Type B pancreatic cell (in vitro differentiated cells): ENCODE data around the gene TNFSF9. TPM values are rescaled to one million over a fixed set of nuclear protein-coding genes. Genes with fewer than 3 reads are reported as not detected.
A peak's percentile ranks its signal among the peaks of the same experiment; 100 is the strongest.

Experiments used
- DNase-seq: peaks from one replicate; pipeline ENCODE4 v3.0.0; 2021; ENCODE audit warnings: mixed read lengths; ENCODE audit not compliant: unreplicated experiment; ENCODE audit errors: extremely low spot score
- H3K27ac Mint-ChIP-seq: 2 replicates; pipeline ENCODE4 v1.8.0; 2021; ENCODE audit warnings: mild to moderate bottlenecking, mixed read lengths
- H3K27me3 Mint-ChIP-seq: 2 replicates; pipeline ENCODE4 v1.8.0; 2021; ENCODE audit warnings: mixed read lengths
- H3K36me3 Mint-ChIP-seq: 2 replicates; pipeline ENCODE4 v1.8.0; 2021; ENCODE audit warnings: mixed read lengths
- H3K4me1 Mint-ChIP-seq: one replicate; pipeline ENCODE4 v1.8.0; 2021; ENCODE audit warnings: mixed read lengths; ENCODE audit not compliant: unreplicated experiment
- H3K4me3 Mint-ChIP-seq: 2 replicates; pipeline ENCODE4 v1.8.0; 2021; ENCODE audit warnings: mild to moderate bottlenecking, mixed read lengths
- H3K9me3 Mint-ChIP-seq: 2 replicates; pipeline ENCODE4 v1.8.0; 2021; ENCODE audit warnings: mixed read lengths
- total RNA-seq: library from RNA; stranded (reverse); gene quantifications from 2 replicates; pipeline ENCODE4 v1.2.1, GENCODE V29; 2021; ENCODE audit warnings: low replicate concordance
- TF ChIP-seq, protein P1 (sequence below): fragments of 200-600 bp; sonication (generic); conservative IDR thresholded peaks from 2 replicates; pipeline ENCODE4 v1.5.0; 2021; ENCODE audit warnings: antibody characterized with exemption, mild to moderate bottlenecking

Gene TNFSF9
- total RNA-seq, 1 donor from 2014 or later = 1.3 TPM

DNA sequence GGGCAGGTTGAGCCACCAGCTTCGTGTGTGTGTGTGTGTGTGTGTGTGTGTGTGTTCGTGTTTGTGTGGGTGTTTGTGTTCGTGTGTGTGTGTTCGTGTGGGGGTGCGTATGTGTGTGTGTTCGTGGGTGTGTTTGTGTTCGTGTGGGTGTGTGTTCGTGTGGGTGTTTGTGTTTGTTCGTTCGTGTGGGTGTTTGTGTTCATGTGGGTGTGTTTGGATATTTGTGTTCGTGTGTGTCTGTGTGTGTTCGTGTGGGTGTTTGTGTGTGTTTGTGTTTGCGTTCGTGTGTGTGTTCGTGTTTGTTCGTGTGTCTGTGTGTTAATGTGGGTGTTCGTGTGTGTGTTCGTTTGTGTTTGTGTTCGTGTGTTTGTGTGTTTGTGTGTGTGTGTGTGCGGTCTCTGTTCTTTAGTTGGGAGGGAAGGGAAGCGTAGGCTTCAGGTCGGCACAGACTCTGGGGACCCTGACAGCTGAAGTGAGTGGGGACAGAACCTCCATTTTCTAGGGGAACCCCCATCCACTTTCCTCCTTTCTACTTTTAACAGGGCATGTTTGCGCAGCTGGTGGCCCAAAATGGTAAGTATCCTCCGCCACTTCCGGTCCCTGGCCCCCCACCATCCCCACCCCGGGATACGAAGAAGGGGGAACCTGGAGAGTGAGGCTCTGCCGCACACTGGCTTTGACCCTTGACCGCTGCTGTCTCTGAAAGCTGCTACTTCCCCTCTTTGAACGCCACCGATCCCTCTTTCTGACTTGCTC, 1.6 kb downstream of the TNFSF9 start:
- no peak for DNase-seq
- H3K36me3 Mint-ChIP-seq = no peaks in the 10 kb centered on the region
- TF ChIP-seq, protein P1, sequence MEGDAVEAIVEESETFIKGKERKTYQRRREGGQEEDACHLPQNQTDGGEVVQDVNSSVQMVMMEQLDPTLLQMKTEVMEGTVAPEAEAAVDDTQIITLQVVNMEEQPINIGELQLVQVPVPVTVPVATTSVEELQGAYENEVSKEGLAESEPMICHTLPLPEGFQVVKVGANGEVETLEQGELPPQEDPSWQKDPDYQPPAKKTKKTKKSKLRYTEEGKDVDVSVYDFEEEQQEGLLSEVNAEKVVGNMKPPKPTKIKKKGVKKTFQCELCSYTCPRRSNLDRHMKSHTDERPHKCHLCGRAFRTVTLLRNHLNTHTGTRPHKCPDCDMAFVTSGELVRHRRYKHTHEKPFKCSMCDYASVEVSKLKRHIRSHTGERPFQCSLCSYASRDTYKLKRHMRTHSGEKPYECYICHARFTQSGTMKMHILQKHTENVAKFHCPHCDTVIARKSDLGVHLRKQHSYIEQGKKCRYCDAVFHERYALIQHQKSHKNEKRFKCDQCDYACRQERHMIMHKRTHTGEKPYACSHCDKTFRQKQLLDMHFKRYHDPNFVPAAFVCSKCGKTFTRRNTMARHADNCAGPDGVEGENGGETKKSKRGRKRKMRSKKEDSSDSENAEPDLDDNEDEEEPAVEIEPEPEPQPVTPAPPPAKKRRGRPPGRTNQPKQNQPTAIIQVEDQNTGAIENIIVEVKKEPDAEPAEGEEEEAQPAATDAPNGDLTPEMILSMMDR = no peak
- H3K4me1 Mint-ChIP-seq = peaks cover 5% of the 10 kb centered on the region
- peak overlapping the region; percentile 75 for H3K4me3 Mint-ChIP-seq
- no peaks in the 10 kb centered on the region for H3K9me3 Mint-ChIP-seq
- H3K27me3 Mint-ChIP-seq = peaks cover 65% of the 10 kb centered on the region
- H3K27ac Mint-ChIP-seq = peak overlapping the region; percentile 36

DNA sequence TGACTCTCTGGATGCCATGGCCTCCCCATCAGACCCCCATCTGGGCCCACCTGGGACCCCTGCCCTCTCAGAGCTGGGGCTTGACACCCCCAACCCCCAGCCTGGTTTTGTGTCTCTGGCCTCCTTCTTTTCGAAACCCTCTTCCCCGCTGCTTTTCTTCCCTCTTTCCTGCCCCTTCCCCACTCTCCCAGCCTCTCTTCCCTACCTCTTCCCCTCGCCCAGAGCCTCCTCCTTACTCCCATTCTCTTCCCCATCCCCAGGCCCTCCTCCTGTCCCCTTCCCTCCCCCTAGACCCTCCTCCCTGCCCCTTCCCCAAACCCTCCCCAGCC, 2.1 kb downstream of the TNFSF9 start:
- Mint-ChIP-seq H3K27ac (peak overlapping the region; percentile 12), H3K9me3 (no peaks in the 10 kb centered on the region), H3K36me3 (no peaks in the 10 kb centered on the region), H3K4me3 (peak overlapping the region; percentile 51), H3K4me1 (peaks cover 5% of the 10 kb centered on the region), H3K27me3 (peaks cover 63% of the 10 kb centered on the region)
- DNase-seq = no peak
- TF ChIP-seq, protein P1 = no peak

DNA sequence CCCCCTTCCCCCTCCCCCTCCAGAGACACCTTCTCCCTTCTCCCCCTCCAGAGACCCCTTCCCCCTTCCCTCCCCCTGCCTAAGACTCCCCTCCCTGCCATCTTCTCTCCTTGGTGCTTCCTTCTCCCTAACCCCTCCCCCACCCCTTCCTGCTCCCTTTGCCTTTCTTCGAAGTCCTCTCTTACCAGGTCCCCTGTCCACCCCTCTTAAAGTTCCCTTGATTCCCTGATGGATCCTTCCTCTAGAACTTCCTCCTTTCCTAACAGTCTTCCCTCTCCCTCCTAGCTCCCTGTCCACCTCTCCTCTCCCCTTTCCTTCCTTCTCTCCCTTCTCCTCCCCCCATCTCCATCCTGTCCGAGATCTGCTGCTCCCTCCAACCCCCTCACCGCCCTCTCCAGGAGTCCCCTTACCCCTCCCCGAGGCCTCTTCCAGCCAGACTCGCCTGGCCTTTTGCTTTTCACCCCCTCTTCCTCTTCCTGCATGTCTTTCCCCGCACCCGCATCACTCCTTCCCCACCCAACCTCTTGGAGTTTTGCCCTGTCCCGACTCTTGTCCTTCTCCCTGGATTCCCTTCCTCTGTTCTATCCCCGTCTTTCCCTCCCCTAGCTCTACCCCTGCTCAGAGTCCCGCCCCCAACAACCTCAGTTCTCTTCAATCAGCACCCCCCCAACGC, 3.1 kb downstream of the TNFSF9 start:
- Mint-ChIP-seq H3K27ac (no peak overlapping the region), H3K9me3 (no peaks in the 10 kb centered on the region), H3K4me1 (peaks cover 5% of the 10 kb centered on the region), H3K27me3 (peaks cover 63% of the 10 kb centered on the region), H3K4me3 (peak overlapping the region; percentile 51), H3K36me3 (no peaks in the 10 kb centered on the region)
- DNase-seq = no peak
- TF ChIP-seq, protein P1 = no peak

DNA sequence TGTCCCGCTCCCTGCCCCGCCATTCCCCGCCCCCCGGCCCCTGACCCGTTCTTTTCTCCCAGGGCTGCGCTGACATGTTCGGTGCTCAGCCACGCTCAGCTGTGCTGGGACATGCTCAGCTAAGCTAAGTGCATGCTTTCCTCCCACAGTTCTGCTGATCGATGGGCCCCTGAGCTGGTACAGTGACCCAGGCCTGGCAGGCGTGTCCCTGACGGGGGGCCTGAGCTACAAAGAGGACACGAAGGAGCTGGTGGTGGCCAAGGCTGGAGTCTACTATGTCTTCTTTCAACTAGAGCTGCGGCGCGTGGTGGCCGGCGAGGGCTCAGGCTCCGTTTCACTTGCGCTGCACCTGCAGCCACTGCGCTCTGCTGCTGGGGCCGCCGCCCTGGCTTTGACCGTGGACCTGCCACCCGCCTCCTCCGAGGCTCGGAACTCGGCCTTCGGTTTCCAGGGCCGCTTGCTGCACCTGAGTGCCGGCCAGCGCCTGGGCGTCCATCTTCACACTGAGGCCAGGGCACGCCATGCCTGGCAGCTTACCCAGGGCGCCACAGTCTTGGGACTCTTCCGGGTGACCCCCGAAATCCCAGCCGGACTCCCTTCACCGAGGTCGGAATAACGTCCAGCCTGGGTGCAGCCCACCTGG, 3.7 kb downstream of the TNFSF9 start:
- no peak for DNase-seq
- TF ChIP-seq, protein P1 = no peak
- Mint-ChIP-seq H3K36me3 (no peaks in the 10 kb centered on the region), H3K27me3 (peaks cover 58% of the 10 kb centered on the region), H3K9me3 (no peaks in the 10 kb centered on the region), H3K4me1 (peaks cover 5% of the 10 kb centered on the region), H3K27ac (no peak overlapping the region), H3K4me3 (peak overlapping the region; percentile 61)

DNA sequence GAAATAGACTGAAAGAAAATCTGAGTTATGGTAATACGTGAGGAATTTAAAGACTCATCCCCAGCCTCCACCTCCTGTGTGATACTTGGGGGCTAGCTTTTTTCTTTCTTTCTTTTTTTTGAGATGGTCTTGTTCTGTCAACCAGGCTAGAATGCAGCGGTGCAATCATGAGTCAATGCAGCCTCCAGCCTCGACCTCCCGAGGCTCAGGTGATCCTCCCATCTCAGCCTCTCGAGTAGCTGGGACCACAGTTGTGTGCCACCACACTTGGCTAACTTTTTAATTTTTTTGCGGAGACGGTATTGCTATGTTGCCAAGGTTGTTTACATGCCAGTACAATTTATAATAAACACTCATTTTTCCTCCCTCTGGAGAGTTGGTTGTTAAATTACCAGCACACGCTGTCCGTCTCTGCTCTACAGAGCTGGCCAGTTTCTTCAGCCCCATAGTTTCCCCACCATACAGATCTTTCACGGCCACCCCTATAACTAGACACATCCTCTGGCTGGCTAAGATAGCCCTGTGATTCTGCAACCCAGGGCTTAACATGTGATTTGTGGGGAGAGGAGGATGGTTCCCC, 4.8 kb downstream of the TNFSF9 start:
- peaks cover 5% of the 10 kb centered on the region for H3K4me1 Mint-ChIP-seq
- no peaks in the 10 kb centered on the region for H3K9me3 Mint-ChIP-seq
- H3K27me3 Mint-ChIP-seq = peaks cover 48% of the 10 kb centered on the region
- H3K36me3 Mint-ChIP-seq = no peaks in the 10 kb centered on the region
- no peak overlapping the region for H3K27ac Mint-ChIP-seq
- no peak for DNase-seq
- TF ChIP-seq, protein P1 = no peak
- no peak overlapping the region for H3K4me3 Mint-ChIP-seq
